HEK293 (cell line): Measurements from ENCODE around the gene MRGPRX2.

Experiments used
- RBAK ChIP-seq: fragments of 450-650 bp; formaldehyde crosslinking; IDR thresholded peaks from 2 replicates; pipeline ENCODE4 v1.5.1; 2016; ENCODE audit warnings: missing biosample characterization, missing genetic modification characterization
- REST ChIP-seq: fragments of 450-650 bp; formaldehyde crosslinking; IDR thresholded peaks from 2 replicates; pipeline ENCODE4 v1.5.1; 2016; ENCODE audit warnings: missing biosample characterization, missing genetic modification characterization
- ZNF639 ChIP-seq: fragments of 450-650 bp; formaldehyde crosslinking; IDR thresholded peaks from 2 replicates; pipeline ENCODE4 v1.5.1; 2016; ENCODE audit warnings: missing biosample characterization, missing genetic modification characterization
- TF ChIP-seq, protein P1 (sequence below): fragments of 450-650 bp; formaldehyde crosslinking; IDR thresholded peaks from 2 replicates; pipeline ENCODE4 v1.5.1; 2016; ENCODE audit warnings: missing biosample characterization, missing genetic modification characterization
- TF ChIP-seq, protein P2 (sequence below): IDR thresholded peaks from 2 replicates; pipeline ENCODE4 v1.6.1; 2011; ENCODE audit warnings: mild to moderate bottlenecking, low read depth, low read length, borderline replicate concordance

DNA sequence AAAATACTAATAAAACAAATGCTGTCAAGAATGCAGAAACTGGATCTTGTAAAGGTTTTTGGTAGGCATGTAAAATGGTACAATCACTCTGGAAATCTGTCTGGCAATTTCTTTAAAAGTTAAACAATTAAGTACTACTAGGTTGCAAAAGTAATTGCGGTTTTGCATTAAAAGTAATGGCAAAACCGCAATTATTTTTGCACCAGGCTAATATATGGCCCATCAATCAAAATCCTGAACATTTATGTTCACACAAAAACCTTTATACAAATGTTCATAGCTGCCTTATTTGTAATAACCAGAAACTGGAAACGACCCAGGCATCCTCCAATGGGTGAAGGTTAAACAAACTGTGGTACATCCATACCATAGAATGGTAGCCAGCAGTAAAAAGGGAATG, 31.8 kb upstream of the MRGPRX2 start:
- TF ChIP-seq, protein P1, sequence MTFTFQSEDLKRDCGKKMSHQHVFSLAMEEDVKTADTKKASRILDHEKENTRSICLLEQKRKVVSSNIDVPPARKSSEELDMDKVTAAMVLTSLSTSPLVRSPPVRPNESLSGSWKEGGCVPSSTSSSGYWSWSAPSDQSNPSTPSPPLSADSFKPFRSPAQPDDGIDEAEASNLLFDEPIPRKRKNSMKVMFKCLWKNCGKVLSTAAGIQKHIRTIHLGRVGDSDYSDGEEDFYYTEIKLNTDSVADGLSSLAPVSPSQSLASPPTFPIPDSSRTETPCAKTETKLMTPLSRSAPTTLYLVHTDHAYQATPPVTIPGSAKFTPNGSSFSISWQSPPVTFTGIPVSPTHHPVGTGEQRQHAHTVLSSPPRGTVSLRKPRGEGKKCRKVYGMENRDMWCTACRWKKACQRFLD = no peak
- no peak for TF ChIP-seq RBAK (tag by site-specific recombination)
- TF ChIP-seq REST (tag by site-specific recombination) = no peak
- no peak for TF ChIP-seq ZNF639 (tag by site-specific recombination)
- TF ChIP-seq, protein P2, sequence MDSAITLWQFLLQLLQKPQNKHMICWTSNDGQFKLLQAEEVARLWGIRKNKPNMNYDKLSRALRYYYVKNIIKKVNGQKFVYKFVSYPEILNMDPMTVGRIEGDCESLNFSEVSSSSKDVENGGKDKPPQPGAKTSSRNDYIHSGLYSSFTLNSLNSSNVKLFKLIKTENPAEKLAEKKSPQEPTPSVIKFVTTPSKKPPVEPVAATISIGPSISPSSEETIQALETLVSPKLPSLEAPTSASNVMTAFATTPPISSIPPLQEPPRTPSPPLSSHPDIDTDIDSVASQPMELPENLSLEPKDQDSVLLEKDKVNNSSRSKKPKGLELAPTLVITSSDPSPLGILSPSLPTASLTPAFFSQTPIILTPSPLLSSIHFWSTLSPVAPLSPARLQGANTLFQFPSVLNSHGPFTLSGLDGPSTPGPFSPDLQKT = no peak
